Activated CD8-positive, alpha-beta memory T cell treated with anti-CD3 and anti-CD28 coated beads, Interleukin-2, amount 10 ng/mL, durations not matched to agents 7 days and 5 days (primary cell): ENCODE measurements around the gene SLC15A3. TPM values are rescaled to one million over a fixed set of nuclear protein-coding genes. Genes with fewer than 3 reads are reported as not detected.

ENCODE experiments used
- ATAC-seq: fragments of 150-1000 bp; cut with Tn5 transposase; one replicate; pipeline ENCODE4 v1.10.0; 2021; ENCODE audit warnings: moderate library complexity
- CTCF ChIA-PET: fragments of 350-600 bp; sonication (Branson Sonifier 250); formaldehyde crosslinking; loops from one replicate; lab custom pipeline; 2021; ENCODE audit warnings: antibody characterized with exemption; lab: Charles Lee
- DNase-seq: peaks from one replicate; pipeline ENCODE4 v3.0.0-alpha.2; 2020
- H3K27ac Mint-ChIP-seq: one replicate; pipeline ENCODE4 v1.8.0; 2021; ENCODE audit warnings: mild to moderate bottlenecking, mixed read lengths
- H3K27me3 Mint-ChIP-seq: one replicate; pipeline ENCODE4 v1.8.0; 2021; ENCODE audit warnings: mixed read lengths
- H3K36me3 Mint-ChIP-seq: one replicate; pipeline ENCODE4 v1.8.0; 2021; ENCODE audit warnings: mild to moderate bottlenecking, mixed read lengths
- H3K4me1 Mint-ChIP-seq: one replicate; pipeline ENCODE4 v1.8.0; 2021; ENCODE audit warnings: mixed read lengths
- H3K4me3 Mint-ChIP-seq: one replicate; pipeline ENCODE4 v1.8.0; 2021; ENCODE audit warnings: mild to moderate bottlenecking, moderate library complexity, mixed read lengths
- H3K9me3 Mint-ChIP-seq: one replicate; pipeline ENCODE4 v1.8.0; 2022; ENCODE audit warnings: low read depth, mixed read lengths
- total RNA-seq, 2 experiments: library from RNA; stranded (reverse); gene quantifications; one replicate each; pipeline ENCODE4 v1.2.3, GENCODE V29; 2021

Gene SLC15A3
- total RNA-seq, 2 experiments from 2014 or later = 0.30 to 0.96 TPM

DNA sequence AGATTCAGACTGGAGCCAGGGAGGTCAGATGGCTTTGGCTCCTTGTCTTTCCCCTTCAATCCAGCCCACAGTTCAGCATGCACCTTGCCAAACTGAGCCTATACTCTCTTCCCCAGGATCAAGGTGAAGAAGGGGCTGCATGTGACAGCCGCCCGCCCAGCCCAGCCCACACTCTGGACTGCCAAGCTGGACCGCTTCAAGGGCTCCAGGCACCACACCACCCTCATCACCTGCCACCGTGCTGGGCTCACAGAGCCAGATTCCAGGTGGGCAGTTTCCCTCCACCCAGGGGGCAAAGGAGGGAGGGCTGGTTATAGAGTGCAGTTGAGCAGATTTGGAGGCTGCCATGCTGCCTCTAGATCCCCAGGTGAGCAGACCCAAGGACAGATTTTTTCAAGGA is 21.6 kb downstream of the SLC15A3 start:
- no peak overlapping the region for H3K4me3 Mint-ChIP-seq
- H3K27me3 Mint-ChIP-seq = peaks cover 33% of the 10 kb centered on the region
- H3K9me3 Mint-ChIP-seq = no peaks in the 10 kb centered on the region
- no peak for ATAC-seq
- H3K36me3 Mint-ChIP-seq = no peaks in the 10 kb centered on the region
- CTCF ChIA-PET = interaction anchor here (1.0 kb wide), 1 partner anchor 15 kb away, joined by 4 read pairs; no protein-coding TSS in a partner anchor
- H3K27ac Mint-ChIP-seq = no peak overlapping the region
- DNase-seq = no peak
- H3K4me1 Mint-ChIP-seq = no peaks in the 10 kb centered on the region

DNA sequence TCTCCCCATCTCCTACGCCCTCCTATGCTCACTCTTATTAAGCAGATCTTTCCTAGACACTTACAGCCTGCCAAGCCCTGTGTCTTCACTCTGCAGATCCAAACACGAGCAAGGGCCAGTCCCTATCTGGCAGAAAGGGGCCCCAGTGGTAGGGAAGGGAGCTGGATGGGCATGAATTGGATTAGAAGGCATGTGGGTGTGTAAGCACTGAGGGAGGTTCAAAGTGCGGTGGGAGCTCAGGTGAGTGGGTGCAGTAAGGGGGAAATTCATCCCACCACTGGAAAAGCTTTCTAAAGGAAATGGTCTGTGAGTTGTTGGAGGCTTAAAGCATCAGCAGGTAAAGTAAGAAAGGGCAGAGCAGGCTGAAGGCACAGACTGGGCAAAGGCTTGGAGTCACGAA is 22.2 kb downstream of the SLC15A3 start:
- no peak for ATAC-seq
- Mint-ChIP-seq H3K4me3 (no peak overlapping the region), H3K9me3 (no peaks in the 10 kb centered on the region), H3K27me3 (peaks cover 39% of the 10 kb centered on the region), H3K27ac (no peak overlapping the region), H3K4me1 (peaks cover 6% of the 10 kb centered on the region), H3K36me3 (no peaks in the 10 kb centered on the region)
- DNase-seq = no peak
- CTCF ChIA-PET = interaction anchor here (1.0 kb wide), 1 partner anchor 15 kb away, joined by 4 read pairs; no protein-coding TSS in a partner anchor

DNA sequence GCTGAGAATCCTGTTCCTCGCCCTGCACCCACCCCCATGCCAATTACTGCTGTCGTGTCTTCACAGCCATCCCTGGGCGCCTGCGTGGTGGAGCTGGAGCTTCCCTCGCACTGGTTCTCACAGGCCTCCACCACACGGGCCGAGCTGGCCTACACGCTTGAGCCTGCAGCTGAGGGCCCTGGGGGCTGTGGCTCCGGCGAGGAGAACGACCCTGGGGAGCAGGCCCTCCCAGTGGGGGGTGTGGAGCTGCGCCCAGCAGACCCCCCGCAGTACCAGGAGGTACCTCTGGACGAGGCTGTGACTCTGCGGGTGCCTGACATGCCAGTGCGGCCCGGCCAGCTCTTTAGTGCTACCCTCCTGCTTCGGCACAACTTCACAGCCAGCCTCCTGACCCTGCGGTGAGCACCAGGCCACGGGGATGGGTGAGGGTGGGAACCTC is 23.4 kb downstream of the SLC15A3 start:
- Mint-ChIP-seq H3K27ac (no peak overlapping the region), H3K4me1 (peaks cover 10% of the 10 kb centered on the region), H3K36me3 (no peaks in the 10 kb centered on the region), H3K4me3 (no peak overlapping the region), H3K27me3 (peaks cover 43% of the 10 kb centered on the region), H3K9me3 (no peaks in the 10 kb centered on the region)
- no peak for DNase-seq
- CTCF ChIA-PET = interaction anchor here (1.7 kb wide), 1 partner anchor 13 kb away, joined by 5 read pairs; no protein-coding TSS in a partner anchor
- ATAC-seq = no peak

DNA sequence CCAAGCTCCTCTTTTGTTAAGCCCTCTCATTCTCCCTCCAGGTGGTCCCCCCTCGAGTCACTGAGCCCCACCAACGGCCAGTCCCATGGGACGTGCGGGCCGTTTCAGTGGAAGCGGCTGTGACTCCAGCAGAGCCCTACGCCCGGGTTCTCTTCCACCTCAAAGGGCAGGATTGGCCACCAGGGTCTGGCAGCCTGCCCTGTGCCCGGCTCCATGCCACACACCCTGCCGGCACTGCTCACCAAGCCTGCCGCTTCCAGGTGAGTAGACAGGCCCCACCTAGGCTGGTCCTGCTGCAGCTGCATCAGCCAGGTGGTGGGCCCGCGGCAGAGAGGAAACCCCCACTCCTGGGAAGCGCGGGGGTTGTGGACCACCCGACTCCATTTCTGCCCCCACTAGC is 24.4 kb downstream of the SLC15A3 start:
- DNase-seq (no peak), ATAC-seq (no peak)
- Mint-ChIP-seq H3K27ac (no peak overlapping the region), H3K9me3 (no peaks in the 10 kb centered on the region), H3K4me3 (no peak overlapping the region), H3K27me3 (peaks cover 47% of the 10 kb centered on the region), H3K36me3 (peaks cover 5% of the 10 kb centered on the region), H3K4me1 (peaks cover 12% of the 10 kb centered on the region)
- CTCF ChIA-PET = interaction anchor here (1.7 kb wide), 1 partner anchor 12 kb away, joined by 5 read pairs; no protein-coding TSS in a partner anchor

DNA sequence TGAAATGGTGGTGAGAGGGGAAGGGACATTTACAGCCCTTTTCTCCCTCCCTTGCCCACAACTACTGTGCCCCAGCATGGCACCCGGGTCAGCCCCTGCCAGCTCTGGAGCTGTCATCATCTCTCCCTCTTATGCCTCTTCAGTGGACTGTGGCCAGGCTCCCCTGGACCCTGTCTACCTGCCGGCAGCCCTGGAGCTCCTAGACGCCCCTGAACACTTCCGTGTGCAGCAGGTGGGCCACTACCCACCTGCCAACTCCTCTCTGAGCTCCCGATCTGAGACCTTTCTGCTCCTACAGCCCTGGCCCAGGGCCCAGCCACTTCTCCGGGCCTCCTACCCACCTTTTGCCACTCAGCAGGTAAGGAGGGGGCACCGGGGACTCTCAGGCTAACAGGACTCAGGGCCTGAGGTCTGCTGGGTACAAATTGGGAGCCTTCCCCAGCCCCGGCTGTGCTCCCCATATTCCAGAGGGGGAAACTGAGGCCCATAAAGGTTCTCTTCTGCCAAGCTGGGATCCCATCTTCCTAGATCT is 24.8 kb downstream of the SLC15A3 start:
- Mint-ChIP-seq H3K27ac (no peak overlapping the region), H3K4me1 (peaks cover 12% of the 10 kb centered on the region), H3K4me3 (no peak overlapping the region), H3K9me3 (no peaks in the 10 kb centered on the region), H3K27me3 (peaks cover 47% of the 10 kb centered on the region), H3K36me3 (peaks cover 9% of the 10 kb centered on the region)
- ATAC-seq (no peak), DNase-seq (no peak)
- CTCF ChIA-PET = interaction anchor here (1.7 kb wide), 1 partner anchor 11 kb away, joined by 5 read pairs; no protein-coding TSS in a partner anchor

DNA sequence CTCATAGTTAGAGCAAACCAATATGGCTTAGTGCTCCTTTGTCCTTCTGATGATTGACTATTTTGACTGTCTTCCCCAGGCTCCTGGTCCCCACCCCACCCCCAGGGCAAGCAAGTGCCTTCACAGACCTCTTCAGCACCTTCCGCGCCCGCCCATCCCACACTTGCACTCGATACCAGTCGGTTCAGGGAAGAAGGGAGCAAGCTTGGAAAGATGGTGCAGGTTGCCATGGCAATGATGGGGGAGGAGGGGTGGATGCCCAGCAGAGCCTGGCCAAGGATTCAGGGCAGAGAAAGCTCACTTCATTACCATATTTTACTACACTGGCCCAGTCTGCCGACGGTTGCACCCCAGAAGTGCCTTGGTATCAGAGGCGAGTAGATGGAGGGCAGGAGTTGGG is 25.5 kb downstream of the SLC15A3 start:
- H3K27ac Mint-ChIP-seq = no peak overlapping the region
- no peak overlapping the region for H3K4me3 Mint-ChIP-seq
- ATAC-seq (no peak), DNase-seq (no peak)
- H3K9me3 Mint-ChIP-seq = no peaks in the 10 kb centered on the region
- H3K4me1 Mint-ChIP-seq = peaks cover 12% of the 10 kb centered on the region
- peaks cover 12% of the 10 kb centered on the region for H3K36me3 Mint-ChIP-seq
- peaks cover 47% of the 10 kb centered on the region for H3K27me3 Mint-ChIP-seq
- CTCF ChIA-PET = no interaction called here

DNA sequence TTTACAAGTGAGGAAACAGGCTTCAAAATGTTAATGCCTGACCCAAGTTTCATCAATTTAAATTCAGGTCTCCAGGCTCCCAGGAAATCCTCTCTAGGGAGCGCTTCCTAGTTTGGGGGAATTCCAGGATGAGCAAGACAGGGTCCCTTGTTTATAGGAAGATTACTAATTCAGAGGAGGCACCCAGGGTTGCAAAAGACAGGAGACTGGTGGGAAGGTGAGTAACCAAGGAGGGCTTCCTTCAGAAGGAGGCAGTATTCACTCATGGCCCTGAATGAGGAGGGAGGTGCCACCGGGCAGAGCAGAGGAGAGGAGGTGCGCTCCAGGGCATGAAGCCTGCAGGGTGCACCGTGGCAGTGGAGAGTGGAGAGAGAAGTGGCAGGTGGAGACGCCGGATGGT is 26.1 kb downstream of the SLC15A3 start:
- Mint-ChIP-seq H3K4me1 (peaks cover 12% of the 10 kb centered on the region), H3K4me3 (no peak overlapping the region), H3K27me3 (peaks cover 44% of the 10 kb centered on the region), H3K27ac (no peak overlapping the region), H3K9me3 (no peaks in the 10 kb centered on the region), H3K36me3 (peaks cover 17% of the 10 kb centered on the region)
- CTCF ChIA-PET = no interaction called here
- DNase-seq (no peak), ATAC-seq (no peak)

DNA sequence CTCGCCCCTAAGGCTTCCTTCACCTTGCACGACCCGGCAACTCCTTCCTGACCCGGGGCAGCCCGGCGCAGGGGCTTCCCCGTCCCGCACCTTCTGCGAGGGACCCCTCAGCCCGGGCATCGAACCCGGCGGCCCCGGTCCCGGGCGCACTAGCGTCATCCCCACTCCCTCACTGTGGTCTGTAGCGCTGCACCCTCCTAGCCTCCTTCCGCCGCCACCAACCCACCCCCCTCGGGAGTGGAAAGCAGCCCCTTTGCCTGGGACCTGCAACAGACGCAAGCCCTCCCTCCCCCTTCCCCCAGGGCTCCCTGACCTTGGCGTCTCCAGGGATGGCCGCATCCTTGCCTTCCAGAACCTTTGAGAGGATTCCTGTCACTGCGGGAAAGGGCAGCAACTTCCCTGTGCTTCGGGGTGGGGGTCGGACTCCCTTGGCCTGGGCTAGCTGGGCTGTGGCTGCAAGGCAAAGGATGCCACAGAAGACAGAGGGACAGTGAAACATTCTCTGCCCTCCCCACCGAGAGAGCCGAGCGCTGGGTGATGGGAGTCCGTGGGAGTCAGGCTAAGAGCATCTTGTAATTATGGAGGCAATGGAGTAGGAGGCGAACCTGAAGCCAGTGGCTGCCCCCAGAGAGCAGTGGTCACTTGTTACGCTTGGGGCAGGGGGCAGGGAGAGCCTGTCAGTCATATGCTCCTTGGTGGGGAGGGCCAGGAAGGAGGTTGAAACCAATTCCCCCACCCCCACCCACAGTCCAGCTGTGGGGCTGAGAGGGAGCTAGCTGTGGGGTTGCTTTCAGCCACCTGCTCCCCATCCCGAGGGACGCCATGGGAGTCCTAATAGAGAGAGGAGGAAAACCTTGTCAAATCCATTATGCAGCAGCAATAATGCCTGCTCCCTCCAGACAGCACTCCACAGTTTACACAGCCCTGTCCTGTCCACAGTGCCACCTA is 26.8 kb downstream of the SLC15A3 start:
- no peak for DNase-seq
- CTCF ChIA-PET = no interaction called here
- peaks cover 23% of the 10 kb centered on the region for H3K36me3 Mint-ChIP-seq
- no peak overlapping the region for H3K27ac Mint-ChIP-seq
- peaks cover 41% of the 10 kb centered on the region for H3K27me3 Mint-ChIP-seq
- H3K4me3 Mint-ChIP-seq = peak overlapping the region; percentile 15
- H3K4me1 Mint-ChIP-seq = peaks cover 12% of the 10 kb centered on the region
- no peaks in the 10 kb centered on the region for H3K9me3 Mint-ChIP-seq
- ATAC-seq = peak; percentile 27

DNA sequence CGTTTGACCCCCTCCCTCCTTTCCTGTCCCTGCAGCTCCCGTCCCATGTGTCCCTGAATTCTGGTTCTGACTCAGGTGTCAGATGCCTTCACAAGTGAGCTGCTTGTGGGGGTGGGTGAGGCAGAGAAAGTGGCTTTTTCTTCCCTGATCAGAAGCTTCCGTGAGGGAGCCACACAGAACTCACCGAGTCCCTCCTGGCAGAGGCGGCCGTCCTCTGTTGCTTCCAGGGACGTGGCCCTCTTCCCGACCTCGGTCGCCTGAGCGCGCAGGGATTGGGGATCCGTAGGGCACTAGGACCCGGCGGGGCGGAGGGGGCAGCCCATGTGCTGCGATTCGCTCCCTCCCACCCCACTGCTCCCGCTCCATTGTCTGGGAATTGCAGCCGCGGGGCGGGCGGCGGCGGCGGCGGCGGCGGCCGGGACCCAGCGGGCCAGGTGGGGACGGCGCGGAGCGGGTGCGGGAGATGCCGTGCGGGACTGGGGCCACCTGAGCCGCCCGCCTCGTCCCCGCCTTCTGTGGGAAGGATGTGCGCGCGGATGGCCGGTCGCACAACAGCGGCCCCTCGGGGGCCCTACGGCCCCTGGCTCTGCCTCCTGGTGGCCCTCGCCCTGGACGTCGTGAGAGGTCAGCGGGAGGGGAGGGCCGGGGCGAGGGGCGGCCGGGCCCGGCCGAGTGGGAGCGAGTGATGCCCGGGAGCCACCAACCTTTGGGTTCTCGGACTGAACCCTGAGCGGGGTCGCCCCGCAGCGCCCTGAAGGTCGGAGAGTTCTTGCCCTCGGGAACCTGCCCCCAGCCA is 27.7 kb downstream of the SLC15A3 start, which contains the start of gene TMEM132A:
TSS of gene TMEM132A (plus strand) at position 351 of the 796 bp plus-strand sequence. CDS start at position 525, 174 bp downstream.
- ATAC-seq (peak; percentile 54), DNase-seq (no peak)
- CTCF ChIA-PET = interaction anchor here (0.9 to 1.1 kb wide), 3 partner anchors 9 to 93 kb away, joined by 3 to 4 read pairs (median 3); no protein-coding TSS in a partner anchor
- Mint-ChIP-seq H3K4me3 (peak within 1 kb of the TSS; percentile 21), H3K9me3 (no peaks in the 10 kb centered on the region), H3K27me3 (peaks cover 33% of the 10 kb centered on the region), H3K36me3 (peaks cover 31% of the 10 kb centered on the region), H3K4me1 (peaks cover 12% of the 10 kb centered on the region), H3K27ac (no peak within 1 kb of the TSS)

DNA sequence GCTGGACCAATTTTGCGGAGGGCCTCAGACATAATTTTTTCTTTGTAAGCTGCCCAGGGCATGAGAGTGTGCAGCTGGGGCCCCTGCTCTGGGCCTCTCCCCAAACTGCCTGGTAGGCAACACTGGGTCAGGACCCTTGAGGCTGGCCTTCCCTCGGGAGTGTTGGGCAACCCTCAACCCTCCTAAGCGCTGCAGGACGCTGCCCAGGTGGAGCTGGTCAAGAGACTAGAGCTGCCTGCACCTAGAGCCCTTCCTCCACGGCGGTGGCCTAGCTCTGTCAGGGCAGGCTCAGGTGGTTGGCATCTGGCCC is 28.2 kb downstream of the SLC15A3 start:
- CTCF ChIA-PET = interaction anchor here (0.9 to 1.1 kb wide), 3 partner anchors 8 to 93 kb away, joined by 3 to 4 read pairs (median 3); no protein-coding TSS in a partner anchor
- ATAC-seq (no peak), DNase-seq (no peak)
- peaks cover 12% of the 10 kb centered on the region for H3K4me1 Mint-ChIP-seq
- H3K36me3 Mint-ChIP-seq = peaks cover 32% of the 10 kb centered on the region
- no peaks in the 10 kb centered on the region for H3K9me3 Mint-ChIP-seq
- H3K27me3 Mint-ChIP-seq = peaks cover 32% of the 10 kb centered on the region
- H3K4me3 Mint-ChIP-seq = peak overlapping the region; percentile 21
- no peak overlapping the region for H3K27ac Mint-ChIP-seq

DNA sequence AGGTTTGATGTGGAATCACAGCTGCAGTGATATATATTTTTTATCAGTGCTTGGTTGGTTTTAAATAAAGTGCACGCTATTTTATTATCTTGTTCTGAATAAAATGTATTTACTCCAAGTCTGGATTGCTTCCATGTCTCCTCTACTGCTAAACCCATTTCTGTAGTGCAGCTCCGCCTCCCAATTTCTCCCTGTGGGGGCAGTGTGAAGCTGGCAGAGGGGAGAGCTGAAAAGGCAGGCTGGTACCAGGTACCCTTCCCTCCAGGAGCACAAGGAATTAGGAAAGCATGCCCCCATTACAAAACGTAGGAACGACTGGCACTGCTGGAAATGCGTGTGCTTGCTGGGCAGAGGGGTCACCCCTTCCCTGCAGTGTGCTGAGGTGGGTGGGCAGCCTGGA is 28.6 kb downstream of the SLC15A3 start:
- H3K4me3 Mint-ChIP-seq = no peak overlapping the region

DNA sequence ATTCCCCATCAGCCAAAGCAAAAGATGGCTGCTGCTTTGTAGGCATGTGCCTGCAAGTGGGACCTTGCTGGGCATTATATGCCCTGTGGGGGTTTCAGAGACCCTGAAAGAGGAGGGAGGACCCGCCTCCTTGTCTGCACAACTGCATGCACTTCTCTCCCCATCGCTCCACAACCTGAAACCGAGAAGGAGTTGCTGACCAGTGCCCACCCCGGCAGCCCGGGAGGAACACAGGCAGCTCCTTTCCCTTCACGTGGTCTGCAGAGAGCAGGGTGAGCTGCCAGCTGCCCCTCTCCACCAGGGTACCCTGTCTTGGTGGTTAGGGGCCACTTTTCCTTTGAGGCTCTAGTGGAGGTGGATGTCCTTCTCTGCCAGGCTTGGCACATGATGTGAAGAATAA is 29.1 kb downstream of the SLC15A3 start:
- Mint-ChIP-seq H3K36me3 (peaks cover 32% of the 10 kb centered on the region), H3K9me3 (no peaks in the 10 kb centered on the region), H3K27ac (no peak overlapping the region), H3K4me1 (peaks cover 12% of the 10 kb centered on the region), H3K27me3 (peaks cover 32% of the 10 kb centered on the region), H3K4me3 (no peak overlapping the region)
- ATAC-seq (no peak), DNase-seq (no peak)
- CTCF ChIA-PET = no interaction called here

More for the DNA sequence above, 28.6 kb downstream of the SLC15A3 start:
- Mint-ChIP-seq H3K9me3 (no peaks in the 10 kb centered on the region), H3K4me1 (peaks cover 12% of the 10 kb centered on the region), H3K36me3 (peaks cover 32% of the 10 kb centered on the region), H3K27me3 (peaks cover 32% of the 10 kb centered on the region), H3K27ac (no peak overlapping the region)
- no peak for DNase-seq
- CTCF ChIA-PET = interaction anchor here (0.9 to 1.1 kb wide), 3 partner anchors 8 to 92 kb away, joined by 3 to 4 read pairs (median 3); no protein-coding TSS in a partner anchor
- ATAC-seq = no peak
